PC-9 (cell line): ENCODE measurements around the gene RRM2. TPM values are rescaled to one million over a fixed set of nuclear protein-coding genes. Genes with fewer than 3 reads are reported as not detected.

ENCODE experiments used
- BruUV-seq: library from RNA; stranded (reverse); fragments of 400-500 nt; replicated peaks from 2 replicates; lab custom pipeline; 2021; lab: Mats Ljungman, UMichigan
- CTCF ChIA-PET: fragments of 300-600 bp; sonication (Branson Sonifier 250); formaldehyde crosslinking; loops from one replicate; lab custom pipeline; 2022; ENCODE audit warnings: antibody characterized with exemption; lab: Charles Lee
- POLR2A ChIA-PET: fragments of 300-600 bp; sonication (Branson Sonifier 250); formaldehyde crosslinking; loops from one replicate; lab custom pipeline; 2022; ENCODE audit warnings: antibody characterized with exemption; ENCODE audit not compliant: unreplicated experiment; lab: Charles Lee
- DNase-seq, 2 experiments: peaks; one replicate each; pipeline versions ENCODE4 v3.0.0 to v3.0.0-alpha.2; 2015 to 2022; ENCODE audit warnings: mixed read lengths in 1 of 2
- H2AFZ ChIP-seq: fragments of 200-600 bp; sonication (generic); 2 replicates; pipeline ENCODE4 v1.8.1; 2017; ENCODE audit warnings: antibody characterized with exemption
- H3F3A ChIP-seq: fragments of 200-600 bp; sonication (generic); 2 replicates; pipeline ENCODE4 v1.8.1; 2017; ENCODE audit warnings: antibody characterized with exemption, mild to moderate bottlenecking, low read depth; ENCODE audit not compliant: insufficient read depth
- H3K27ac ChIP-seq: fragments of 200-600 bp; sonication (generic); 2 replicates; pipeline ENCODE4 v1.6.1; 2016; ENCODE audit warnings: mixed run types
- H3K27me3 ChIP-seq: fragments of 200-600 bp; sonication (generic); 2 replicates; pipeline ENCODE4 v1.6.1; 2016; ENCODE audit warnings: low read depth, mixed run types; ENCODE audit not compliant: insufficient read depth
- H3K36me3 ChIP-seq: fragments of 200-600 bp; sonication (generic); 2 replicates; pipeline ENCODE4 v1.6.1; 2016; ENCODE audit warnings: low read depth, mixed run types
- H3K4me1 ChIP-seq: fragments of 200-600 bp; sonication (generic); replicated peaks from 2 replicates; pipeline ENCODE4 v1.6.1; 2016; ENCODE audit warnings: mixed run types; ENCODE audit not compliant: insufficient read depth
- H3K4me2 ChIP-seq: fragments of 200-600 bp; sonication (generic); 2 replicates; pipeline ENCODE4 v1.6.1; 2017; ENCODE audit warnings: mixed run types
- H3K4me3 ChIP-seq: fragments of 200-600 bp; sonication (generic); 2 replicates; pipeline ENCODE4 v1.6.1; 2016; ENCODE audit warnings: mixed run types
- H3K79me2 ChIP-seq: fragments of 200-600 bp; sonication (generic); 2 replicates; pipeline ENCODE4 v1.6.1; 2017; ENCODE audit warnings: low read depth, mixed run types
- H3K9me2 ChIP-seq: fragments of 200-600 bp; sonication (generic); 2 replicates; pipeline ENCODE4 v1.8.1; 2017; ENCODE audit warnings: mild to moderate bottlenecking; ENCODE audit not compliant: insufficient read depth
- H3K9me3 ChIP-seq: fragments of 200-600 bp; sonication (generic); 2 replicates; pipeline ENCODE4 v1.8.1; 2016; ENCODE audit warnings: low read depth; ENCODE audit not compliant: insufficient read depth
- H4K20me1 ChIP-seq: fragments of 200-600 bp; sonication (generic); 2 replicates; pipeline ENCODE4 v1.8.1; 2017; ENCODE audit not compliant: insufficient read depth
- EZH2 ChIP-seq: fragments of 200-600 bp; sonication (generic); IDR thresholded peaks from 2 replicates; pipeline ENCODE4 v1.8.0; 2017; ENCODE audit warnings: antibody characterized with exemption, low read depth
- intact Hi-C: fragments of 100-400 bp; cut with micrococcal nuclease; formaldehyde crosslinking; loops from one replicate; pipeline ENCODE4 v1.10.0; 2022; ENCODE audit not compliant: unreplicated experiment
- total RNA-seq: library from RNA; stranded (reverse); gene quantifications from 2 replicates; pipeline ENCODE4 v1.2.3, GENCODE V29; 2021
- TF ChIP-seq, protein P1 (sequence below): fragments of 200-600 bp; sonication (generic); conservative IDR thresholded peaks from 2 replicates; pipeline ENCODE4 v1.6.1; 2017; ENCODE audit warnings: mixed run types, antibody characterized with exemption, mild to moderate bottlenecking, moderate library complexity

RRM2 gene
- total RNA-seq, 1 experiment from 2014 or later = 105 TPM

- intact Hi-C loops = no loop called here
- no TSS peak for BruUV-seq
- Histone ChIP-seq H3K36me3 (no peaks in the 10 kb centered on the region), H3K27ac (no peak overlapping the region), H3K4me2 (no peak overlapping the region), H2AFZ (no peak overlapping the region), H3K79me2 (no peaks in the 10 kb centered on the region), H3K27me3 (no peaks in the 10 kb centered on the region), H3K9me2 (no peaks in the 10 kb centered on the region), H3K9me3 (no peaks in the 10 kb centered on the region), H4K20me1 (no peaks in the 10 kb centered on the region), H3F3A (no peaks in the 10 kb centered on the region), H3K4me1 (no peaks in the 10 kb centered on the region), H3K4me3 (no peak overlapping the region)
- DNase-seq = no peak
- ChIA-PET POLR2A (no interaction called here), CTCF (interaction anchor here (0.6 kb wide), 1 partner anchor 42 kb away, joined by 3 read pairs; no protein-coding TSS in a partner anchor)
- TF ChIP-seq, protein P1, sequence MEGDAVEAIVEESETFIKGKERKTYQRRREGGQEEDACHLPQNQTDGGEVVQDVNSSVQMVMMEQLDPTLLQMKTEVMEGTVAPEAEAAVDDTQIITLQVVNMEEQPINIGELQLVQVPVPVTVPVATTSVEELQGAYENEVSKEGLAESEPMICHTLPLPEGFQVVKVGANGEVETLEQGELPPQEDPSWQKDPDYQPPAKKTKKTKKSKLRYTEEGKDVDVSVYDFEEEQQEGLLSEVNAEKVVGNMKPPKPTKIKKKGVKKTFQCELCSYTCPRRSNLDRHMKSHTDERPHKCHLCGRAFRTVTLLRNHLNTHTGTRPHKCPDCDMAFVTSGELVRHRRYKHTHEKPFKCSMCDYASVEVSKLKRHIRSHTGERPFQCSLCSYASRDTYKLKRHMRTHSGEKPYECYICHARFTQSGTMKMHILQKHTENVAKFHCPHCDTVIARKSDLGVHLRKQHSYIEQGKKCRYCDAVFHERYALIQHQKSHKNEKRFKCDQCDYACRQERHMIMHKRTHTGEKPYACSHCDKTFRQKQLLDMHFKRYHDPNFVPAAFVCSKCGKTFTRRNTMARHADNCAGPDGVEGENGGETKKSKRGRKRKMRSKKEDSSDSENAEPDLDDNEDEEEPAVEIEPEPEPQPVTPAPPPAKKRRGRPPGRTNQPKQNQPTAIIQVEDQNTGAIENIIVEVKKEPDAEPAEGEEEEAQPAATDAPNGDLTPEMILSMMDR = no peak
- TF ChIP-seq EZH2 = no peak
Observed at GRCh38 chr2:10179422-10179821, 56.9 kb downstream of the RRM2 start.

DNA sequence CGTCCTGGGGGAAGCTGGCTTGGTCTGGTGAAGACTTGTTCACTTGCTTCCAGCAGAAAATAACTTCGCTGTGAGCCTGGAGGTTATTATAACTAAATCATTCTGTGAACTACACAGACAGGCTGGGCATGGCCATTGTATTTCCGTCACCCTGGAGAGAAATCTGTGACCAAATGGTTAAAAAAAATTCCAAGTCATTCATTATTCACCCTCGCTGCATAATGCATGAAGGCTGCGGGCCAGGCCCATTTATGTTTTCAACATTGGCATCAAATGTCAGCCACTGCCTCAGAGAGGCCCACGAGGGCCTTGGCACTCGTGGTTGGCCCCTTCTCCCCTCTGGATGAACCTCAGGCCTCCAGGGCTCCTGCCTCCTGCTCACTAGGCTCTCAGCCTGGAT, 57.7 kb downstream of the RRM2 start:
- Histone ChIP-seq H3K36me3 (no peaks in the 10 kb centered on the region), H4K20me1 (no peaks in the 10 kb centered on the region), H3K27me3 (no peaks in the 10 kb centered on the region), H3F3A (no peaks in the 10 kb centered on the region), H3K9me3 (no peaks in the 10 kb centered on the region), H3K4me1 (no peaks in the 10 kb centered on the region), H2AFZ (no peak overlapping the region), H3K27ac (no peak overlapping the region), H3K9me2 (no peaks in the 10 kb centered on the region), H3K4me3 (no peak overlapping the region), H3K79me2 (no peaks in the 10 kb centered on the region), H3K4me2 (no peak overlapping the region)
- TF ChIP-seq EZH2 = no peak
- TF ChIP-seq, protein P1 = no peak
- intact Hi-C loops = no loop called here
- no TSS peak for BruUV-seq
- ChIA-PET CTCF (no interaction called here), POLR2A (no interaction called here)
- DNase-seq = no peak

Other genes starting within 250 kb of the RRM2 start
- gene GRHL1, start 171.0 kb upstream of the RRM2 start, total RNA-seq = 8.6 and 10.6 TPM in 2 replicates
- 10.9 and 14.6 TPM in 2 replicates for gene KLF11, start 79.2 kb upstream of the RRM2 start, total RNA-seq
- gene CYS1, start 42.3 kb upstream of the RRM2 start, total RNA-seq = 0.43 and 0.61 TPM in 2 replicates
- gene HPCAL1, start 180.2 kb downstream of the RRM2 start, total RNA-seq = 91.1 and 105 TPM in 2 replicates